GM21381 (cell line): ENCODE measurements around the gene MOV10L1.
"Not testable (repeated sequence)": the region's sequence is repeated elsewhere in the genome, so short reads cannot be mapped to it uniquely, and the experiment has no call there.

Source experiments
- ATAC-seq: cut with Tn5 transposase; IDR thresholded peaks from one replicate; pipeline ENCODE4 v1.9.1; 2021; ENCODE audit warnings: mild to moderate bottlenecking, moderate library complexity; ENCODE audit not compliant: unreplicated experiment

Gene MOV10L1

DNA sequence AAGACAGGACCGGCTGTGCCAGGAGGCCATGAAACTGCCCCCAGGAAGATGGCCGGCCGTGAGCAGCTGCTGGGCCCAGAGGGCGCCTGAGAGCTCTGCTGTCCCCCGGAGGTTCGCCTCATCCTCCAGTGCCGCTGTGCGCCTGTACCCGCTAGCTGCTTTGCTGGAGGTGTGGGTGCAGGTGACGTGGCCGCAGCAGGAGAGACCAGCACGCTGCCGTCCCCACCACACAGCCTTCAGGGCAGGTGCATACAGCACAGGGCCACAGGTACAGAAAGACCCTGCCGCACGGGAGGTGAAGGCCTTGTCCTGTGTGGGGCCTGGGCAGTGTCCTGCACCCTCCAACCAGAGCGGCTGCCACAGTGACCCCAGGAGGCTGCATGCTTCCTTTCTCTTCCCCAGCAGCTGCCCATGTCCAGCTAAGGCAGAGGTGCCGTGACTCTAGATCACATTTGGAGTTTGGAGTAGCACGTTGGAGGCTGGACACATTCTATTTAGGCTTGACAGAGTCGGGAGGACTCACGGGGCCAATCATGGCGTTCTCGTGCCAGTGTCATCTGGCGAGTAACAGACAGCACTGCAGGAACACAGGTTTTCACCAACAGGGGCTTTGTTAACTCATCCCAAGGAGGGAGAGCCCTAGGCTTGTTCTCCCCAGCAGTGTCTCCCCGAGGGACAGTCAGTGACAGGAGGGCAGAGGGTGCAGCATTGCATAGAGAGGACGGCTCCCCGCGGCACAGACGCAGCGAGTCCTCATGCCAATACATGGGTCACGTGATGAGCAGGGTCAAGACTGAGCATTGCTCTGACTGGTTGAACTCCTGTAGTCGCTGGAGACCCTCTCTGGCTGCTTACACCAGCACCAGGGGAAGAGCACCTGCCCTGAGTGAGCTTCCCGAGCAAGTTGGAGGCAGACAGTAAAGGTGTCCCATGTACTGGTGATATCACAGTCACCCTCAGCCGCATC lies 62.0 kb downstream of the MOV10L1 start:
- ATAC-seq, result no peak

- ATAC-seq, result no peak
Observed at GRCh38 chr22:50153056-50153755, 63.4 kb downstream of the MOV10L1 start.

DNA sequence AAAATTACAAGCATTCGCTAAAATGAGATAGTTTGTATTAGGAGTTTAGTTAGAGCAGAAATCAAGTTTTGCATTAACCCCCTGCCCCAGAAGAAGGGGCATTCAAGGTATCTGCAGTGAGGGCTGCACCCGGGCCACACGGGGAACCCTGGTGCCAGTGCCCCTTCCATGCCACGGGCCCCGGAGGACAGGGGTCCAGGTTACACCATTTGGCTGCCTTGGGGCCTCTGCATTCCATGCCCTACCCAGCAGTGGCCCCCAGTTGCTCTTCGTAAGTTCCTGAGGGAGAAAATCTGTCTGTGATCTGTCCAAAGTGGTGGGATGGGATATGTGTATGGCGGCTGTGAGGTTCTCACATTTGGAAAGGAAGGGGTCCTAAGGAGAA lies 63.9 kb downstream of the MOV10L1 start:
- ATAC-seq, result no peak

DNA sequence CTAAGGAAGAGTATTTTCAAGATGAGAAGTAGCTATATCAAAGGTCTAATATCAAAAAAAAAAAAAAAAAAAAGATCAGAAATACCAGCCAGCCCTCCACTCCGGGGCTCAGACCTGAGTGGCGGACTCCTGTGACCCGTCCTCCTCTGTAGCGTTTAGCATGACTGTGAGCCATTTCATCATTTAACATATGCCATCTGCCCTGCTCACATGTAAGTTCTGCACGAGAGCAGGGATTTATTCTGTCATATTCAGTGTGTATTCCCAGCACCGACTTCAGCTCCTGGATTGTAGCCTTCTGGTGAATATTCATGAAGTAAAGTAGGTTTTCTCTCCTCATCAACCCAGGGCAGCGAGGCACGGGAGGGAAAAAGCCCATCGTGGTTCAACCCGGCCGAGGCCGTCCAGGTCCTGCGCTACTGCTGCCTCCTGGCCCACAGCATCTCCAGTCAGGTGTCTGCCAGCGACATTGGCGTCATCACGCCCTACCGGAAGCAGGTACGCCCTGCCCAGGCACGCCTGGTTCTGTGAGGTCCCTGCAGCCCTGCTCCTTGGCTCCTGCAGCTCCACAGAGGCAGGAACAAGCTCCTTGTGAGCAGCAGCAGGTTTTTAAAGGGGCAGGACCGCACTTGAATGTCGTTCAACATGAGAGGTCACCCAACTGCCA lies 68.0 kb downstream of the MOV10L1 start:
- ATAC-seq, result no peak

- ATAC-seq, result no peak
Observed at GRCh38 chr22:50160947-50161346, 71.1 kb downstream of the MOV10L1 start.

DNA sequence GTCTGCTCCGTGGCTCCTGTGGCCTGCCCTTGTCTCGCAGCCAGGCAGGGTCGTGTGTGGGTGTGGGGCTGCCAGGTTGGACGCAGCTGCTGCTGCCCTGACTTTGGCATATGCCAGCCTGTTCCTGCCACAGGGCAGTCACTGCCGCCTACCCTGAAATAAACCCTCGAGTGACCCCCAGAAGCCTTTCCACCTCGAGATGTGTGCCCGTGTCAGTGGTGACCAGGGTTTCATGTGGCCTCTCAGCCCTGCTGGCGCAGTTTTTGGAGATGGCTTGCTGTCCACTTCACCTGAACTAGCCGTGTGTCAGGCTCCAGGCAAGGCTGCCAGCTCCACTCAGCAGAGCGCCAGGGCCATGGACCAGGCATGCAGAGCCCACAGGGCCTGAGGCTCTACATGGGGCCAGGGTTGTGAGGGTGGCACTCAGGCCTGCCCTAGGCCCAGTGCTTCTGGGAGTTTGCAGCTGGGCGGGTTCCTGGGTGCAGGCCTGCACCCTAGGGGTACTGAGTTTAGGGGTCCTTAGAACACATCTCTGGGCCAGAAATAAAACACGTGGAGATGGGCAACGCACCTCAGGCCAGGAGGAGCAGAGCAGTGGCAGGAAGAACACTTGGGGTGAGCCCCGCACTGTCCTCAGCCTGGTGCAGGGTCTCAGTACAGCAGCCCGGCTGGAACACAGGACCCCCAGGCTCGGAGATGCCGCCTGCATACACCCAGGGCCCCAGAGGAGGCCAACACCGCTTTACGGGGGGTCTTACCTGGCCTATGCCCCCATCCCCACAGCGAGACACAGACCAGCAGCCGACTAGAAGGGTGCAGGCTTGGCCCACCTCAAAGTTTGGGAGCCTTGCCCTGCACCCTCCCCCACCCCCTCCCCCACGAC lies 71.9 kb downstream of the MOV10L1 start:
- ATAC-seq, result no peak

DNA sequence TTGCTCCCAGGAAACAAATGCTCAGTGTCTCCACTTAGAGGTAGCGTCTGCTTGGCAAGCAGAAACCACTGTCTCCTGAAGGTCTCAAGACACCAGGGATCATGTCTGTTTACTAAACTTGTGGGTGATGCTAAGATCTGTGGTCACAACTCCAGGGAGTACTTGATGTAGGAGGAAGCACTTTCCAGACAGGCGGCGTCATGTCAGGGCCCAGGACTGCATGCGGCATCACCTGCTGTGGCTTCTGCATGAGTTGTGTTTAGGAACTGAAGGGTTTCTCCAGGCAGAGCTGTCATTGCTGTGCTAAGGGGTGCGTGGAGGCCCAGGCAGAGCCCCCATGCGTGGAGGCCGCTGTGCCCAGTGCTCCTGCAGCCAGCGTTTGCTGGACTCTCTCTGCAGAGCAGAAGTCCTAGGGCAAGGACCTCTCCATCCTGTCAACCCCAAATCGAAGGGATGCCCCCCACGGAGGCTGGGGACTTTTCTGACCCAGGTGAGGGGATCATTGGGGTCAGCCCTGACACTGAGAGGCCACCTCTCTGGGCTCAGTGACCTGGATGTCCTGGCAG lies 72.7 kb downstream of the MOV10L1 start:
- ATAC-seq, result no peak

DNA sequence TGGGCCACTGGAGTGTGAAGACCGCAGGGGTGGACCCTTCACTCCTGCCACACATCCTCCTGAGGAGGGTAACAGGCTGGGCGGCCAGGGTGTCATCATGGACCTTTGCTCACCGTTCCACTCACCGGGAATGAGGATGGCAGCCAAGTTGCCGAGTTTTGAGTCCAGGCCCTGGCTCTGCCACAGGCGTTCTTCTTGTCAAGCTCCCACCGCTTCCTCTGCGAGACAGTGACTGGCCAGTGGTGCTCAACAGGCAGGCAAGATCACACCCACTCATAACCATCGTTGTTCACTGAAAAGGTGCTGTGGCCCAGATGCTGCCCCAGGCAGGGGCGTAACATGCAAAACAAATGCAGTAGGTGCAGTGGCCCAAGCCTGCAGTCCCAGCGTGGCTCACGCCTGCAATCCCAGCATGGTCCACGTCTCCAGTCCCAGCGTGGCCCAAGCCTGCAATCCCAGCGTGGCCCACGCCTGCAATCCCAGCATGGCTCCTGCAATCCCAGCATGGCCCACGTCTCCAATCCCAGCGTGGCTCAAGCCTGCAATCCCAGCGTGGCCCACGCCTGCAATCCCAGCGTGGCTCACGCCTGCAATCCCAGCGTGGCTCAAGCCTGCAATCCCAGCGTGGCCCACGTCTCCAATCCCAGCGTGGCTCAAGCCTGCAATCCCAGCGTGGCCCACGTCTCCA lies 75.8 kb downstream of the MOV10L1 start:
- no peak for ATAC-seq

DNA sequence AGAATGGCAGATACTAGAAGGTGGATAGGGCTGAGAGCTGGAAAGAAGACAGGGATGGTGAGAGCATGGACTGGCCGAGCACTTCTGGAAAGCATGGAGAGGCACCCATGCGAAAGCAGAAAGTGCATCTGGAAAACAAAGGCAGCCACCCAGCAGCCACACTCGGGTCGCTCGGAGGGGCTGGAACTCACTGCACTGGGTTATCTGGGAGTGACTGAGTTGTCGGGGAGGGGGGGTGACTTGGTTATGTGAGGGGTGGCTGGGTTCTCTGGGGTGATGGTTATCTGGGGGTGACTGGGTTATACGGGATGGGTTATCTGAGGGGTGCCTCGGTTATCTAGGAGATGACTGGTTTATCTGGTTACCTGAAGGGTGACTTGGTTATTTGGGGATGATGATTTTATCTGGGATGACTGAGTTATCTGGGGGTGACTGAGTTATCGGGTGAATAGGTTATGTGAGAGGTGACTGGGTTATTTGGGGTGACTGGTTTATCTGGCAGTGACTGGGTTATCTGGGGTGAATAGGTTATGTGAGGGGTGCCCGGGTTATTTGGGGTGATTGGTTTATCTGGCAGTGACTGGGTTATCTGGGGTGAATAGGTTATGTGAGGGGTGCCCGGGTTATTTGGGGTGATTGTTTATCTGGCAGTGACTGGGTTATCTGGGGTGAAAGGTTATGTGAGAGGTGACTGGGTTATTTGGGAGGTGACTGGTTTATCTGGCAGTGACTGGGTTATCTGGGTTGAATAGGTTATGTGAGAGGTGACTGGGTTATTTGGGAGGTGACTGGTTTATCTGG lies 78.1 kb downstream of the MOV10L1 start:
- ATAC-seq, result no peak

GRCh38 chr22:50168490-50169180 lies 78.8 kb downstream of the MOV10L1 start:
- ATAC-seq, result not testable (repeated sequence)

DNA sequence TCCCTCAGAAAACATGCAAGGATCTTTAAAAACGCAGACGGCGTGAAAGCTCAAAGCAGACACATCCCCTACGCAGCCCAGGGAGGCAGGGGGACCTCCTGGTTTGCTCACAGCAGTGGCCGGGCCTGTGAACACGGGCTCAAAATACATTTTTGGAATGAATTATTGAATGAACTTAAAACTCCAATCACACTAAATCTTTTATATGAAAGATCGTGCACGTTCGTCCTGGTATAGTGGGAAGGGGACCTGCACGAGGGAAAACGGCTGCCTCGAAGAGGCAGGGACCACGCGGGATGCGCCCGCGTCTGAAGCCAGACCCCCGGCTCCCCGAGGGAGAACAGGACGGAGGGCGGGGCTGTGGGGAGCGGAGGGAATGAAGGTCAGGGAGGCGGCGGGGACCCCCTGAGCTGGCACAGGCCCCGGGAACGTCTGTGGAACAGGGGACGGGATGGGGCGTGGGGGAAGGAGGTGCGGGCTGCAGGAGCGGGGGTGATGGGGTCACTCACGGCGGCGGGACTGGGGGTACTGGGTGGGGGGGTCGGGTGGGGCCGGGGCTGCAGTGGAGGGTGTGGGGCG lies 79.5 kb downstream of the MOV10L1 start:
- ATAC-seq, result no peak

DNA sequence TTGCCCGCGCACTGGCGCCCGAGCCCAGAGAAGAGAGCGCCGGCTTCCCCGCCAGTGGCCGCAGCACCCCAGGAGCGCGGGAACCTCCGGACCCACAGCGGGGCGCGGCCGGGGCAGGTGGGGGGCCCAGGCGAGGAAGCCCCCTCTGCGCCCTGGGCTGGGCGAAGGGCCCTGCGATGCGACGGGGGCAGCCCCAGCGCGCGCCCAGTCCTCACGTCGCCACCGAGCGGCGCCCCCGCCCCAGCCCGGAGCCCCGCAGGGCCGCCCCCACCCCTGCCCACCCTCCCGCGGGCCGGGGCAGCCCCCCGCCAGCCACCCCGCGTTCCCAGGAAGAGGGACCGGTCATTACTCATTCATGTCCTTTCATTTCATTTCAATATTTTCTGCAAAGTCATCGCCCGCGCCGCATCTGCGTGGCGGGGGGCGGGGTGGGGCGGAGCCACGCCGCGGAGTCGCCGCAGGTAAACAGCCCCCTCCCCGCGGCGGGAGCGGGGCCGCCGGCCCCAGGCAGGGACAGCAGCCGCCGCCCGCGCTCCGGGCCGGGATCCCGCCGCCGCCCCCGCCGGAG lies 80.1 kb downstream of the MOV10L1 start:
- ATAC-seq, result no peak

GRCh38 chr22:50170453-50171318 lies 80.9 kb downstream of the MOV10L1 start, which contains the start of gene PANX2:
TSS of gene PANX2 (plus strand) at chr22:50170731. CDS start at chr22:50170731, 0 bp downstream.
- no peak for ATAC-seq

DNA sequence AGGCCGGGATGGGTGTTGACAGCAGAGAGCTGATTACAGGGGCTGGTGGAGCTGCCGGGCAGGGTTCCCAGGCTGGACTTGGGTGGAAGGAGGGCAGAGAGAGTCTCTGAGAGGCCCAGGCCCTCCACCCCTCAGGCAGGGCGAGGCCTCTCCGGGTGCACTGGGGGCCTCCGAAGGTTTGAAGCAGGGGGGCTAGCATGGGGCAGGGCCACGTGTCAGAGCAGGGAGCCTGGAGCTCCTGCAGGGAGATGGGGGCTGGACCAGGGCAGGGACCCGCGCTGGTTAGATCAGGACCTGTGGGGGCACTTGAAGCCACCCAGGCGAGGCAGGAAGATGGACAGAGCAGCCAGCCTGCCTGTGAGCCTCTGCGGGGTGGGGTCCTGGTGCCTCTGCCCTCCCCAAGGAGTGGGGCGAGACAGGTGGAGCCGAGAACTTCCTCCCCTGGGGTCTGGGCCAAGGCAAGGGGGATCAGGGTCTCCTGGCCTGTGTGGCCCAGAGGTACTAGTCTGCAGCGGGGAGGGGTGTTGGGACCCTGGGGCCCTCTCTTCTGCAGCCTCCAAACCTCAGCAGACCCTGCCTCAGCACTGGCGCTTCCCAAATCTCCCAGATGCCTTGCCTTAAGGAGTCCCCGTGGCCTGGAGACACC lies 81.6 kb downstream of the MOV10L1 start:
- ATAC-seq, result no peak

GRCh38 chr22:50171965-50172421 lies 82.2 kb downstream of the MOV10L1 start:
- ATAC-seq, result no peak
